Stimulated activated CD8-positive, alpha-beta memory T cell treated with anti-CD3 and anti-CD28 coated beads, Interleukin-4, amount 100 ng/mL, for 1 hour (primary cell): ENCODE measurements around the gene CD33.
"Not testable (repeated sequence)": the region's sequence is repeated elsewhere in the genome, so short reads cannot be mapped to it uniquely, and the experiment has no call there.

Experiments
- DNase-seq, 2 donors: peaks; one replicate each; pipeline ENCODE4 v3.0.0-alpha.2; 2020; ENCODE audit warnings: low read depth in 2 of 2, low spot score in 1 of 2

CD33 gene

DNA sequence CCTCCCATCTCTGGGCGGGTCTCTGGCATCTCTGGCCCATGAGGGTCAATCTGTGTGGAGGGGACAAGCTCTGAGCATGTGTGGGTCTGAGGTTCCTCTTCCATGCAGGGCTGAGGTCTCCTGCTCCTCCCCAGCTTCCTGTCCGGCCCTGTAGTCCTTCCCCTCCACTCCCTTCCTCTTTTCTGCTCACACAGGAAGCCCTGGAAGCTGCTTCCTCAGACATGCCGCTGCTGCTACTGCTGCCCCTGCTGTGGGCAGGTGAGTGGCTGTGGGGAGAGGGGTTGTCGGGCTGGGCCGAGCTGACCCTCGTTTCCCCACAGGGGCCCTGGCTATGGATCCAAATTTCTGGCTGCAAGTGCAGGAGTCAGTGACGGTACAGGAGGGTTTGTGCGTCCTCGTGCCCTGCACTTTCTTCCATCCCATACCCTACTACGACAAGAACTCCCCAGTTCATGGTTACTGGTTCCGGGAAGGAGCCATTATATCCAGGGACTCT, at the start of gene CD33:
TSS of gene CD33 (plus strand) at position 183 of the 496 bp plus-strand sequence. CDS start at position 222, 39 bp downstream.
- DNase-seq, result not testable (repeated sequence)

DNA sequence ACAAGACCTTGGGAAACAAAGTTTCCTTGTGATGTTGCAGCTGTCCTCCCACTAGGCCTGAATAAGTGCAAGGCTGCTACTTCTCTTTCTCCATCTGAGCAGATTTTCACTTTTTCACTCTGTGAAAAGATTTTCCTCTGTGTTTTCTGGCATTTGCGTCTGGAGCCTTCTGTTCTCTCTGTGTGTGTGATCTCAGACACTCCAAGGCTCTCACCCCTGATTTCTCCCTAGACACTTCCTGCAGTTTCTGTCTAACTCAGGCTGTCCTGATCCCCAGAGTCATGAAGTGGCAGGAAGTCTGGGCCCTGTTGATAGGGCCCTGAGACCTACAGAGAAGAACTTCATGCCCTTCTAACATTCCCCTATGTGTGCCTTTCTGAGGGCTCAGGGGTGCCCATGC, 45.6 kb upstream of the CD33 start:
- DNase-seq, result no peak

DNA sequence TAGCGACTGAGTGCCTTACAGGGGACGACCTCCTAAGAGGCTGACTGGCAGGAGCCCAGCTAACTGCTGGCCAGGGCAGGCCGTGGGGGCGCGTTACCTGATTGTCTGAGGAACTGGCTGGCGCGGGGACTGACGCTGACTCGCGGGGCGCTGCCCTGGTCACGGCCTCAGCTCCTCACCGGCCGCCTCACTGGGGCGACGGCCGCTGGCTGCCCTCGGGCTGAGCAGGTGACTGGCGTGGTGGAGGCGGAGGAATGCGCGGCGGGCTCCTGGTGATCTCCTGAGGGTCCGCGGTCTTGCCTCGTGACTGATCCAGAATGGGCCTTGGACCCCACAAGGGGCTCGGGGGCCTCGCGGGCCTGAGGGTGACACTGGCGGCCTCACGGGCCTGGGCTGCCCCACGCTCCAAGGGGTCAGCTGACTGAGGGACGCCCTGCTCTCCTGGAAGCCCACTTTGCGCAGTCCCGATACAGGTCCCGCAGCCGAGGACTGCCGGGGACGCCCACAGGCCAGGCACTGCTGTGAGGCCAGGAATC, 43.4 kb upstream of the CD33 start:
- no peak for DNase-seq

DNA sequence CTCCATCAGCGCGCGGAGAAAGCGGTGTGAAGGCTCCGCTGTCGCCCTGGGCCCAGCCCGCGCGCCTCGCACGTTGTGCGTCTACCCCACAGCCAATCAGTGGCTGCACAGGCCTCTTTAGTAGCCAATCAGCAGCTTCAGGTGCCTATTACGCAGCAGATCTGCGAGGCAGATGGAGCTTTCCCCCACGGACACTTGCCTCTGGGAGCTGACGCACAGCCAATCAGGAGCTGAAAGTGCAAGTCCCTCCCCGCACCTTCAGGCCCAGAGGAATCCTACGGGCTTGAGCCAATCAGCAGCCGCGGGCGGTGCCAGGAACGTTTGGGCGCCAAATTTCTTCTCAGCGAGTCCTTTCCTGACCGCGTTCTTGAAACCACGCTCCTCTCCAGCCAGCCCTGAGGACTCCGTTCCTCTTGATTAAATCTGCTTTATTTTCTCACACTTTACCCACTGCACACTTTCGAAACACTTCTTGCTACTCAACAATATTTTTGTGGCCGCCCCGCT, 42.9 kb upstream of the CD33 start:
- DNase-seq, result no peak

DNA sequence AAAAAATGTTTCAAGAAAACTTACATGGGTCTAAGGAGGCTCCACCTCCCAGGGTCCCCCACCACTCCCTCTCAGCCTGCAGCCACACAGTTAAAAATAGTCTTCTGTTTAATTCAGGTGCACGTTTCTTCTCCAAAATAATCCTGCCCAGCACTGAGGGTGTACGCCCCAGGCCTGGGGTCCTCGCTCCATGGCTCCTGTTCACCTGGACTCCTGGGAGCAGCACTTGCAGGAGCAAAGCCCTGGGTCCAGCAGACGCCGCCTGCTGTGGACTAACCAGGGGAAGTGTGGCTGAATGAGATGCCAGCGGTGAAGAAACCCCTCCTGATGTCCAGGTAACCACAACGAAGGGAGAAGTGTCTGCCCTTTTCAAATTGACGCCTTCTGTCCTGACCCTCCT, 41.3 kb upstream of the CD33 start:
- DNase-seq, result no peak

DNA sequence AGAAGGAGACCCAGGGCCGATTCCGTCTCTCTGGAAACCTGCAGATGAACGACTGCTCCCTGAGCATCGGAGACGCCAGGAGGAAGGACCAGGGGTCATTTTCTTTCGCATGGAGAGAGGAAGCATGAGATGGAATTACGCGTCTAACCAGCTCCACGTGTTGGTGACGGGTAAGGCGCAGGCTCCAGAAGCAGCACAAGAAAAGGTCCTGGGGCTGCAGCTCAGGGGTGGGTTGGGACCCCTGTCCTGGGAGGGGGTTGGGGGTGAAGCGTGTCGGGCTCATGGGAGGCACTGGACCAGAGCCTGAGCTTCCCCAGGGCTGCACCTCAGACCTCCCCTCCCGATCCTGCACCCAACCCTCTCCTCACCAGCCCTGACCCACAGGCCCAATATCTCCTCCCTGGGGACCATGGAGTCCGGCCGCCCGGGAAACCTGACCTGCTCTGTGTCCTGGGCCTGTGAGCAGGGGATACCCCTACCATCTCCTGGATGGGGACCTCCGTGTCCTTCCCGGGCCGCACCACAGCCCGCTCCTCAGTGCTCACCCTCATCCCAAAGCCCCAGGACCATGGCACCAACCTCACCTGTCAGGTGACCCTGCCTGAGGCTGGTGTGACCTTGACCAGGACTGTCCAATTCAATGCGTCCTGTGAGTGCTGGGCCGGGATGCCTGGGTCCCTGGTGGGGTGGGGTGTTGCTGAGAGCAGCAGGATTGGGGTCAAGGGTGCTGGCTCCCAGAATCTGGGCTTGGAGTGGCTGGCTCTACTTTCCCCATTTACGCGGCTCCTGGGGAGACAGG, 39.6 kb upstream of the CD33 start:
- no peak for DNase-seq

DNA sequence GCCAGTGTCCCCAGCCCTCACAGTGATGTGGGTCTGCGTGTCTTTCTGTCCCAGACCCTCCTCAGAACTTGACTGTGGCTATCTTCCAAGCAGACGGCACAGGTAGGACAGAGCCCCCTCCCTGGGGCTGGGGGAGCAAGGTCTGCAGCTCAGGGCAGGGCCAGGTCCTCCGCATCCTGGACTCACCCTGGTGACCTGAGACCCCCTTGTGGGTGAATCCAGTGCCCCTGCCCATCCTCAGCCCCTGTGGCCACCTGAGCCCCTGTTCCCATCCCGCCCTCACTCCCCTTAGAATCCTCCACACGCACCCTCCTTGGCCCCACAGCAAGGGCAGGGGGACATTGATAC, 39.0 kb upstream of the CD33 start:
- DNase-seq, result no peak

DNA sequence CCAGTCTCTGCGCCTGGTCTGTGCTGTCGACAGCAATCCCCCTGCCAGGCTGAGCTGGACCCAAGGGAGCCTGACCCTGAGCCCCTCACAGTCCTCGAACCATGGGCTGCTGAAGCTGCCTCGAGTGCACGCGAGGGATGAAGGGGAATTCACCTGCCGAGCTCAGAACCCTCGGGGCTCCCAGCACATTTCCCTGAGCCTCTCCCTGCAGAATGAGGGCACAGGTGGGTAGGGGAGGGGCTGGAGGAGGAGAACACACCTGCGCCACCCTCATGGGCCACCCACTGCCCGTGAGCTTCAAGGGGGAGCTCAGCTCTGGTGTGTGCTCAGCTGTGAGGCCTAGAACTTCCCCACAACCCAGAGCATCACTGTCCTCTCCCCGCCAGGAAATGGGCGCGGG, 38.6 kb upstream of the CD33 start:
- no peak for DNase-seq

DNA sequence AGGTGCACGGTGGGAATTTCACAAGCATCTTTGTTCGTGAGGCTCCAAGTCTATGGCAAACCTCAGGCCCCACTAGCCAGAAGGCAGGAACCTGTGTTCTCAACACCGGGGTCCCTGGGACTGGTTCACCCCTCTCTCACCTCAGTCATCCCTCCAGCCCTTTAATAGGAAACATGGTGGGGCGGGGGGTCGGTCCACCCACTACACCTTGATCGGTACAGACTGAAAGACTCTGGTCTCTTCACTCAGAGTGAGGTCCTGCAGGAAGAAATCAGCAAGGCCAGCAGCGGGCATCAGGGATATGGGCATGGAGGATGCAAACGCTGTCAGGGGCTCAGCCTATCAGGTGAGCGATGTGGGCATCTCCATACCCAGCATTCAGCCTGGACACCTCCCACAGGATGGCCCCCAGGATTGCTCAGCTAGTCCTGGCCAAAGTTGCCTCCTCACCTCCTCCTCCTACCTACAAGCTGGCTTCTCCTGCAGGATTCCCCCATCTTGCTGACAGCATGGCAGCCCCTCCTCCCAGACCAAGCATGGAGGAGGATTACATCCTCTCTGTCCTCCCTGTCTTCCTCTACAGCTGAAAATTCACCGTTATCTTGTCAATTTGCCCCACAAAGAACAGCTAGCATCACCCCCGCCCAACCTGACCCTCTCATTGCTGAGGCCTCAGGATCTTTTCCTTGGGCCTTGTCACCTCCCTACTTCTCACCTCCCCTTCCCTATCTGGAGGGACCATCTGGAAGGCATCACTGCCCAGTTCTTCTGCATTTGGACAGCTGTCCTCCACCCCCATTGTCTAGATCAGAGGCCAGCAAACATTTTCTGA, 37.3 kb upstream of the CD33 start:
- no peak for DNase-seq

DNA sequence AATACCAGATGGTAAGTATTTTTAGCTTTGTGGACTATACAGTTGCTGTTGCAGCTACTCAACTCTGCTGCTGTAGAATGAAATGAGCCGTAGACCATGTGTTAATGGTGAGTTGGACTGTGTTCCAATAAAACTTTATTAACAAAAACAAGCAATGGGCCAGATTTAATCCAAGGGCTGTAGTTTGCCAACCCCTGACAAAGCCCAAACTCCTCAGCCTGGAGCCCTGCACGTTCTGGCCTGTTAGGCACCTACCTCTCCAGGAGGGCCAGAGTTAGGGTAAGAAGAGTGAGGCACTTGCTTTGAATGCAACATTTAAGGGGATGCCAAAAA, 36.7 kb upstream of the CD33 start:
- no peak for DNase-seq

DNA sequence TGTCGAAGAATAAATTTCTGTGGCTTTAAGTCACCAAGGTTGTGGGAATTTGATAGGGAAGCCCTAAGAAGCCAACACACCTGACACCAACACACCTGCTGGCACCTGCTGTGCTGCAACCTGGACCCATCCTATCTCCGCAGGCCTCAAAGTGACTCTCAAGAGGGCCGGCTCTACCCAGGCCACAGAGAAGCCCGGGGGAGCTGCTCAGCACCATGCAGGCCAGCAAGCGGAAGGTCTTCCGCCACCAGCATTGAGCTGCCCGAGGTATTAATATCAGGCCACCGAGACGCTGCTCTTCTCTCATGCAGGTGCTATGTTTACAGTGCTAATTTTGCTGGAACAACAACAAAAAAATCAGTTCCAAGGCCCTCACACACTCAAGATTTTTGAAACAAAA, 32.2 kb upstream of the CD33 start:
- no peak for DNase-seq

DNA sequence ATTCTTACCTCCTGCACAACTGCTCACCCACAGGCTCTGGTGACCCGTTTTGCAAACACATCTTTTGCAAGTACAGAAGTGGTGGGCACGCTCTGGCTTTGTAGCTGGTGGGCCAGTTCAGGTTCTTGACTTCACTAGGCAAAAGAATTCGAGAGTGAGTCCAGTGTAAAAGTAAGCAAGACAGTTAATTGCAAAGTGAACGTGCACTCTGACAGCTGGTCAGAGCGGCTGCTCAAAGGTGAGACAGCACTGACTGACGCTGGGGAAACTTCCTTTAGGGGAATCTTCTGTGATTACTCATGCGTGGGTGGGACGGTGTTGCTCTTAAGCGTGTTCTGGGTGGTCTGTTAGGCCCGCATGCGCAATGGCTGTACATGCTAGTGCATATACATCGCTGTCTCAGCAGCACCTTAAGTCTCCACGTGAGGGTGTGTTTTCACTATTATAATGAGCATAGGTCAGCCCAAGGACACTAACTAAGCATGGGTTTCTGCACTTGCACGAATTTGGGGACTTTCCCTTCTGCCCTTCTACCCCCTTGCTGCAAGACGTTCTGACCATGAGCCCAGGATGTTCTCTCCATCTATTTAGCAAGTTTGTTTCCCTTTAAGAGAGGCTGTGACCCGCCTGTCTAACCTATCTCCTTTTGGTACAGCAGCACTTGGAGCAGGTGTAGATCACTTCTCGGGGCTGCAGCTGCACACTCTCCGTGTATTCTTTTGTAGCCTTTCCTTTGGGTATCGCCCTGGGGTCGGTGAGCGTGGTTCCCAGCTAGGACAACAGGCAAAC, 30.2 kb upstream of the CD33 start:
- no peak for DNase-seq

DNA sequence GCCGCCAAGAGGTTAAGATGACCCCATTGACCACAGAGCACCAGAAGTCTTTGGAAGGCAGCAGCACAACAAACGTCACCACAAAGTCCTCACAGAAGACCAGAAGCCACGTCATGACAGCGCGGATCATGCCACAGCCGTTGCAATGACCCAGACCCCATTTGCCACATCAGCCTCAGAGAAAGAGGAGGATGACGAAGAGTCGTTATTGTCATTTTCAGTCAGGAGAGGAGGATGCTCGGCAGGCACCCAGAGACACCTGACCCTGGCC, 29.6 kb upstream of the CD33 start:
- no peak for DNase-seq

DNA sequence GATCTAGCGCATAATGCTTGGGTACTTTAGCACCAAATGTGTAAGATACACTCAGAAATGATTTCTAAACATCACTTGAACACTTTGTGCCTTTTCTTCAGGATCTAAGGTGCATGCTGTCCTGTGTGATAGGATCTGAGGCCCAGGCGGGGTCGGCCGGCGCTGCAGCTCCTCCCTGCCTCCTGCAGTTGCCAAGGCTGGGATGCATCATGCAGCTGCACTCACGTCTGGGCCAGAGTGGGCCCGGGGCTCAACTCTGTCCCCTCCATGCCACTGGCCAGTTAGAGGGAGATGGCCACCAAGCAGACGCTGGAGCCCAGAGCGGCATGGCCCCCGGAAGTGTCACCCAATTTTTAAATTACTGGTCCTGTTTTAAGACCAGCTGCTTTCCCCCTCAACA, 29.3 kb upstream of the CD33 start:
- no peak for DNase-seq

DNA sequence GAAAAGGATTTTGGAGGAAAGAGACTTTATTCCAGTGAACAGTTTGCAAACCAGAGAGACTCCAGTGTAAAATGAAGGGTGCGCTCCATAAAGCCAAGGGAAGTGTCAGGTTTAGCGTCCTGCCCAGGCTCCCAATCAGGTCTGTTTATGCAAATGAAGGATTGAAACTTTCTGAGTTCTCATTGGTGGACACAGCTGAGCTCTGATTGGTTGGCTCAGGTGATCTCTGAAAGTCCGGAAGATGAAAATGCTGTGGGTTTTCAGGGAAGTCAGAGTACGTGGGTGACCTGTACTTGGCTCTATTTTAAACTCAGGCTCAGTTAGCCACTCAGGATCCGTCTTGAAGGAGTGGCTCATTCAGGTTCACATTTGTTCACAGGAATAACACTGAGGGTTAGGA, 28.7 kb upstream of the CD33 start:
- no peak for DNase-seq

DNA sequence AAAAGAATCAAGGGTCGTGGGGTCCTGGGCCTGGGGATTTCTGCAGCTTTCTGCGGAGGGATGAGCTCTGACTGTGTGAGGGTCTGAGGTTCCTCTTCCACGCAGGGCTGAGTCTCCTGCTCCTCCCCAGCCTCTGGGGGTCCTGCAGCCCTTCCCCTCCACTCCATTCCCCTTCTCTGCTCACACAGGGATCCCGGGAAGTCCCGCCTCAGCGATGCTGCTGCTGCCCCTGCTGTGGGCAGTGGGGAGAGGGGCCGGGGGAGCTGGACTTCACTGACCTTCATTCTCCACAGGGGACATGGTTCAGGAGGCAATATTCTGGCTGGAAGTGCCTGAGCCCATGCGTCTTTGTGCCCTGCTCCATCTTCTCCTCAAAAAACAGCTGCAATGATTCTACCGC, 26.2 kb upstream of the CD33 start:
- DNase-seq, result no peak

DNA sequence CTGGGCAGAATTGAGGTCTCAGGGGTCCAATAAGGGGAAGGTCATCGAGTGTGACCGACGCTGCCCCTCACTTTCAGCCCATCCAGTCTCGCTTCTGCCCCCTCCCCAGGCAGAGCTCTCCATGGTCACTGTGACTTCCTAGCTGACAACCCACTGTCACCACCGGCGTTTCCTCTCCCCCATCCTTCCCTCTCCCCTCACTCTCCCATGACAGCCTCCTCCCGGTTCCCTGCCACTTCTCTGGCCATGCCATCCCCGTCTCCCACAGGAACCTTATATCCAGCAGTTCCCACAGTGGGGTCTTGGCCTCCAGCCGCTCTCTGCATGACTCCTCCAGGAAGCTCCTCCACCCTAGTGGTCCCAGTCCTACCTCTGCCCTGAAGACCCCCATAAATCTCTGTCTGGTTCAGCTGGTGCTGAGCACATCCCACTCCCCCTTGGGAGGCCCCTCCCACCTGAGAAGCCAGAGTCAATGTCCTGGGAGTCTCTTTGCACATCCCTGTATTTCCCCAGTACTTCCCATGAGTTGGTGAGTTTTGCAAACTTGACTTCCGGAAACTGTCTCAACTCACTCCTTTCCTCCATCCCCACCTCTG, 24.7 kb upstream of the CD33 start:
- no peak for DNase-seq

DNA sequence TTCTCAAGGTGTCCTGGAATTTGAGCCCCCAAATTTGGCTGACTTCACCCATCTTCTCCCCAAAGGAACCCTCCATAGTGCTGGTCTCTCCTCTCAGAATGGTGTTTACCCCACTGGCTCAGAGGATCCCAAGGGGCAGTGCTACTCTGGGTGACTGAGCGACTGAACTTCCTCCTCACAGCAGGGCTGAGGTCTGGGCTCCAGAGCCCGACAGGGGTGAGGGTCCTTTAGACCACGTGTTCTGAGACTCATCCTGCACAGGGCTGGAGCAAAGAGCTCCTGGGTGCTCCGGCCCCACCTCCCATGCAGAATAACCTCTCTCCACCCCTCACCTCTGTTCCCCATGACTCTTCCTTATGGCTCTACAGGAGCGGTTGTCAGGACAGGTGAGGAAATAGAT, 23.2 kb upstream of the CD33 start:
- DNase-seq, result no peak

DNA sequence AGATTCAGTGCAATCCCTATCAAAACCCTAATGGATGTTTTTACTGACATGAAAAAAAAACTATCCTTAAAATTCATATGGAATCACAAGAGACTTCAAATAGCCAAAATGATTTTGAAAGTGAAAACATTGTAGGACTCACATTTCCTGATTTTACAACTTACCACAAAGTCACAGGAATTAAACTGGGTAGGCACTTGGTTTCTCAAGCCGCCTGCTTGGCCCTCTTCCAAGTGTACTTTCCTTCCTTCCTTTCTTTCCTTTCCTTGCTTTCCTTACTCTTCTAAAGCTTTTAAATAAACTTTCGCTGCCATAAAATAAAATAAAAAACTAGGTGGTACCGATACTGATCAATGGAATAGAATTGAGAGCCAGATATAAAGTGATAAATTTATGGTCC, 21.0 kb upstream of the CD33 start:
- no peak for DNase-seq

DNA sequence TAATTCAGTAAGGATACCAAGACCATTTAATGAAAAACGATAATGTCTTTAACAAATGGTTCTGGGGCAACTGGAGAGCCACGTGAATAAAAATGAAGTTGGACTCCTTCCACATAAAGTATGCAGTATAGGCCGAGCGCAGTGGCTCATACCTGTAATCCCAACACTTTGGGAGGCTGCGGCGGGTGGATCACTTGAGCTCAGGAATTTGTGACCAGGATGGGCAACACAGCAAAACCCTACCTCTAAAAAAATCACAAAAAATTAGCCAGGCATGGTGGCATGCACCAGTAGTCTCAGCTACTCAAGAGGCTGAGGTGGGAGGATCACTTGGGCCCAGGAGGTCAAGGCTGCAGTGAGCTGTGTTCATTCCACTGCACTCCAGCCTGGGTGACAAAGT, 20.6 kb upstream of the CD33 start:
- no peak for DNase-seq

DNA sequence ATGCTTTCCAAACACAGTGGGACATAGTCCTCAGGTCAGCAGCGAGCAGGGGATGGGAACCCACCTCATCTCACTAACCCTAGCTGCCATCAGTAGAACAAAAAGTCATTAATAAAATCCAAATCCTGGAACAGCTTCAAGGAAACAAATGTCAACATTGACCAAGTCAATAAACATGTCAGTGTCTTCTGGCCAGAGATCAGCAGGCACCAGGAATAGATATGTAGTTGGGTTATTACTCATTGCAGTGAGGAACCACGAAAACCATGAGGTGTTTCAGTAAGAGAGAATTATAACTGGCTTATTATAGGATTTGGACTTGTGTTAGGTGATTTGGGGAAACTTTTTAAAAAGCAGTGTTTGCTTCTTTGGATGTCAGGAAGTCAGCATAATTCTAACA, 17.1 kb upstream of the CD33 start:
- no peak for DNase-seq
